ENCODE measurements around the gene GRAMD2B.

GRAMD2B gene

GRCh38 chr5:126482591-126482990, 59.4 kb downstream of the GRAMD2B start:
- Histone ChIP-seq H3K4me3 (ENCODE audit: low read depth, low read length) (no peak overlapping the region), H3K9me3 (ENCODE audit: control insufficient read depth, insufficient read depth, low read depth, low read length) (no peaks in the 10 kb centered on the region), H3K27ac (ENCODE audit: extremely low read depth, low read depth, low read length) (no peak overlapping the region), H3K4me1 (ENCODE audit: control insufficient read depth, insufficient read depth, low read length) (no peaks in the 10 kb centered on the region), H3K36me3 (ENCODE audit: control insufficient read depth in 2 of 2, insufficient read depth in 1 of 2, low read length in 2 of 2) (peaks cover 3 to 26% of the 10 kb centered on the region in 2 experiments)
- CTCF ChIA-PET = interaction anchor here (0.6 kb wide), 2 partner anchors 8 to 17 kb away, joined by 3 read pairs; no protein-coding TSS in a partner anchor
- POLR2A ChIA-PET = no interaction called here
- no peak for TF ChIP-seq ZNF624 (tag by site-specific recombination; IDR thresholded peaks at IDR 0.05)
- no peak for TF ChIP-seq ZNF473 (tag by site-specific recombination; IDR thresholded peaks at IDR 0.05)
- no peak for TF ChIP-seq TSHZ1 (tag by site-specific recombination; IDR thresholded peaks at IDR 0.05; ENCODE audit: borderline replicate concordance)
- no peak for TF ChIP-seq ZNF302 (tag by site-specific recombination; IDR thresholded peaks at IDR 0.05; ENCODE audit: low read depth)
- no peak for TF ChIP-seq ZIC2 (tag by site-specific recombination; IDR thresholded peaks at IDR 0.05)
- TF ChIP-seq BCL11A (tag by site-specific recombination; IDR thresholded peaks at IDR 0.05; ENCODE audit: low read depth) = no peak
- no peak for TF ChIP-seq ZNF426 (tag by site-specific recombination; IDR thresholded peaks at IDR 0.05)
- no peak for TF ChIP-seq ZBTB11 (tag by site-specific recombination; conservative IDR thresholded peaks at IDR 0.05; ENCODE audit: low read depth)

GRCh38 chr5:126483156-126483555, 59.9 kb downstream of the GRAMD2B start:
- ChIA-PET CTCF (interaction anchor here (0.6 kb wide), 2 partner anchors 9 to 57 kb away, joined by 3 read pairs; no protein-coding TSS in a partner anchor), POLR2A (no interaction called here)
- TF ChIP-seq ZNF521 (tag by site-specific recombination; IDR thresholded peaks at IDR 0.05) = no peak
- TF ChIP-seq PRDM6 (tag by site-specific recombination; IDR thresholded peaks at IDR 0.05) = peak; percentile 26; the same call in 1 of the 2 replicates
- no peak for TF ChIP-seq ZFHX2 (tag by site-specific recombination; conservative IDR thresholded peaks at IDR 0.05)
- no peak for TF ChIP-seq ZNF623 (tag by site-specific recombination; IDR thresholded peaks at IDR 0.05)
- TF ChIP-seq ZNF239 (tag by site-specific recombination; IDR thresholded peaks at IDR 0.05) = no peak
- Histone ChIP-seq H3K27ac (ENCODE audit: extremely low read depth, low read depth, low read length) (no peak overlapping the region), H3K4me1 (ENCODE audit: control insufficient read depth, insufficient read depth, low read length) (peaks cover 3% of the 10 kb centered on the region; the same call in 1 of the 2 replicates), H3K4me3 (ENCODE audit: low read depth, low read length) (no peak overlapping the region), H3K36me3 (ENCODE audit: control insufficient read depth in 2 of 2, insufficient read depth in 1 of 2, low read length in 2 of 2) (peaks cover 3 to 26% of the 10 kb centered on the region in 2 experiments), H3K9me3 (ENCODE audit: control insufficient read depth, insufficient read depth, low read depth, low read length) (no peaks in the 10 kb centered on the region)

- Histone ChIP-seq H3K4me1 (ENCODE audit: control insufficient read depth, insufficient read depth, low read length) (peaks cover 4% of the 10 kb centered on the region; the same call in 1 of the 2 replicates), H3K9me3 (ENCODE audit: control insufficient read depth, insufficient read depth, low read depth, low read length) (no peaks in the 10 kb centered on the region), H3K27ac (ENCODE audit: extremely low read depth, low read depth, low read length) (no peak overlapping the region), H3K4me3 (ENCODE audit: low read depth, low read length) (no peak overlapping the region), H3K36me3 (ENCODE audit: control insufficient read depth in 2 of 2, insufficient read depth in 1 of 2, low read length in 2 of 2) (peaks cover 3 to 26% of the 10 kb centered on the region in 2 experiments)
- POLR2A ChIA-PET = no interaction called here
- CTCF ChIA-PET = no interaction called here
- TF ChIP-seq BCL6B (tag by site-specific recombination; IDR thresholded peaks at IDR 0.05) = no peak
- no peak for TF ChIP-seq AEBP2 (tag by site-specific recombination; IDR thresholded peaks at IDR 0.05; ENCODE audit: borderline replicate concordance)
- no peak for TF ChIP-seq ZNF248 (tag by site-specific recombination; IDR thresholded peaks at IDR 0.05)
- TF ChIP-seq ZNF202 (tag by site-specific recombination; IDR thresholded peaks at IDR 0.05; ENCODE audit: borderline replicate concordance) = no peak
- no peak for TF ChIP-seq ZNF791 (tag by site-specific recombination; IDR thresholded peaks at IDR 0.05)
- TF ChIP-seq ZNF239 (tag by site-specific recombination; IDR thresholded peaks at IDR 0.05) = no peak
These were observed 61.0 kb downstream of the GRAMD2B start for GRCh38 chr5:126484253-126484652.

All from HEK293 (cell line).